Lower leg skin (tissue), 4 donors: Measurements from ENCODE around the gene HOXC6. TPM values are rescaled to one million over a fixed set of nuclear protein-coding genes. Genes with fewer than 3 reads are reported as not detected.

Experiments used
- DNase-seq, 2 donors: peaks; one replicate each; pipeline ENCODE4 v3.0.0-alpha.2; 2019; ENCODE audit warnings: low spot score in 2 of 2
- H3K4me3 ChIP-seq: fragments of 200-600 bp; sonication (generic); 2 replicates; pipeline ENCODE4 v1.5.1; 2017; ENCODE audit warnings: mild to moderate bottlenecking, low read depth; ENCODE audit not compliant: poor library complexity, severe bottlenecking
- POLR2A ChIP-seq, 2 donors: fragments of 450-650 bp; IDR thresholded peaks; one replicate each; pipeline ENCODE4 v1.6.1; 2016 to 2017; ENCODE audit warnings: antibody characterized with exemption in 2 of 2, mild to moderate bottlenecking in 1 of 2, moderate library complexity in 1 of 2
- WGBS, 2 donors: methylation state at CpG; one replicate each; pipeline ENCODE4 v1.1.5; 2018; 5-methylcytosine and 5-hydroxymethylcytosine counted together
- intact Hi-C: fragments of 100-400 bp; cut with DNase I; formaldehyde crosslinking; loops from one replicate; pipeline ENCODE4 v1.15.0; 2023; ENCODE audit warnings: low total_unique reads
- total RNA-seq, 4 donors: library from RNA; depleted of rRNA; stranded (reverse); fragments of >200 nt; gene quantifications; one replicate each; pipeline ENCODE4 v1.1.0, GENCODE V29; 2016
- TF ChIP-seq, protein P1 (sequence below), 3 donors: fragments of 450-650 bp; IDR thresholded peaks; one replicate each; pipeline ENCODE4 v1.5.1; 2016; ENCODE audit warnings: antibody characterized with exemption in 3 of 3, mild to moderate bottlenecking in 3 of 3, moderate library complexity in 2 of 3

Gene HOXC6
- total RNA-seq, 4 donors from 2014 or later = 2.6 to 6.3 (median 3.7) TPM

DNA sequence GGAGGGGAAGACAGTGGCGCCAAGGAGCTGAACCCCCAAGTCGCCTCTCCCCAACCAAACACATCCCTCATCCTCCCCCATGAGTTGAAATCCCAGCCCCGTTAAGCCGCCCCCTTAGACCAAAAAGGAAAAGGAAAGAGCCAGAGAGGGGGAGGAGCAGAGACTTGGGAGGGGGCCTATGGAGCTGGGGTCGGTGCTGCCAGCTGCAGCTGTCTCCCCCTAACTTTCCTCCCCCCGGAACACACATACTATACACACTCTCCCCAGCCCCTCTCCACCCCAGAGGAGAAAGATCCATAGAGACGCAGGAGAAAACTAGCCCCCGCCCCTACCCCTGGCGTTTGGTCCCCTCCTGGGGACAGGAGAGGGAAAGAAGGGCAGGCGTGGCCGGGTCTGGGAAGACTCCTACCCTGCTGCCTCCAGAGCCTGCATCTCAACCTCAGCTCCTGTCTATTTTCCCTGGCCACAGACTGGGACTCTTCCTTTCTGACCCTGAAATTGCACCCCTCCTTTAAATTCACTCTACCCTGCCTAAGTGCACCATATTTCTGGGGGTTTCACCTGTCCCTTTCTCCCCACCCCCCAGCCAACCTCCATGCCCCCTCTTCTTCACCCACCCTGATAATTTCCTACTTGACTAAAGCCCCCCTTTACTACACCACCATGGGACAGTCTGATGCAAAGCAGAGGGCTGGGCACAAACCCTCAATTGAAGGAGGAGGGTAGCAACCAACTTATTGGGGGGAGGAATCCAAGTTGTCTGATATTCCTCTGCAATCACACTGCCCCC is 29.9 kb upstream of the HOXC6 start:
- H3K4me3 ChIP-seq = no peak overlapping the region
- WGBS, 2 donors = 10 to 14% methylated on average over 11 of the region's 11 CpGs
- TF ChIP-seq POLR2A (IDR thresholded peaks at IDR 0.05) = no peak
- TF ChIP-seq, protein P1, sequence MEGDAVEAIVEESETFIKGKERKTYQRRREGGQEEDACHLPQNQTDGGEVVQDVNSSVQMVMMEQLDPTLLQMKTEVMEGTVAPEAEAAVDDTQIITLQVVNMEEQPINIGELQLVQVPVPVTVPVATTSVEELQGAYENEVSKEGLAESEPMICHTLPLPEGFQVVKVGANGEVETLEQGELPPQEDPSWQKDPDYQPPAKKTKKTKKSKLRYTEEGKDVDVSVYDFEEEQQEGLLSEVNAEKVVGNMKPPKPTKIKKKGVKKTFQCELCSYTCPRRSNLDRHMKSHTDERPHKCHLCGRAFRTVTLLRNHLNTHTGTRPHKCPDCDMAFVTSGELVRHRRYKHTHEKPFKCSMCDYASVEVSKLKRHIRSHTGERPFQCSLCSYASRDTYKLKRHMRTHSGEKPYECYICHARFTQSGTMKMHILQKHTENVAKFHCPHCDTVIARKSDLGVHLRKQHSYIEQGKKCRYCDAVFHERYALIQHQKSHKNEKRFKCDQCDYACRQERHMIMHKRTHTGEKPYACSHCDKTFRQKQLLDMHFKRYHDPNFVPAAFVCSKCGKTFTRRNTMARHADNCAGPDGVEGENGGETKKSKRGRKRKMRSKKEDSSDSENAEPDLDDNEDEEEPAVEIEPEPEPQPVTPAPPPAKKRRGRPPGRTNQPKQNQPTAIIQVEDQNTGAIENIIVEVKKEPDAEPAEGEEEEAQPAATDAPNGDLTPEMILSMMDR (IDR thresholded peaks at IDR 0.05) = no peak
- intact Hi-C loops = no loop called here
- no peak for DNase-seq

DNA sequence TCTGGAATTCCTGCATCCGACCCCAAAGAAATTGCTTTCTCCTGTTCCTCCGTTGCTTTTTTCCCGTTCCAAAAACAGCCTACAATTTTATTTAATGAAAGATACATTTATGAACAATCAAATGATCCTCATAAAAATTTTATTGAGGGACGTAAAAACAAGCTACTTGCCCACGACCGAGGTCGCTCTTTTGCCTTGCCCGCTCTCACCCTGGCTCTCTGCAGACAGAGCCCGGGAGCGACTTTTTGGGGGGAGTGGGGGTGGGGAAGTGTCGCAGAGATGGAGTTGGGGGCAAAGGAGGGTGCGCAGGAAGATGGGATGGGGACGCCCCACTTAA is 29.4 kb upstream of the HOXC6 start:
- WGBS, 2 donors = 3 to 5% methylated on average over 13 of the region's 13 CpGs
- DNase-seq = no peak
- intact Hi-C loops = no loop called here
- H3K4me3 ChIP-seq = no peak overlapping the region
- no peak for TF ChIP-seq POLR2A (IDR thresholded peaks at IDR 0.05)
- TF ChIP-seq, protein P1 (IDR thresholded peaks at IDR 0.05) = no peak

DNA sequence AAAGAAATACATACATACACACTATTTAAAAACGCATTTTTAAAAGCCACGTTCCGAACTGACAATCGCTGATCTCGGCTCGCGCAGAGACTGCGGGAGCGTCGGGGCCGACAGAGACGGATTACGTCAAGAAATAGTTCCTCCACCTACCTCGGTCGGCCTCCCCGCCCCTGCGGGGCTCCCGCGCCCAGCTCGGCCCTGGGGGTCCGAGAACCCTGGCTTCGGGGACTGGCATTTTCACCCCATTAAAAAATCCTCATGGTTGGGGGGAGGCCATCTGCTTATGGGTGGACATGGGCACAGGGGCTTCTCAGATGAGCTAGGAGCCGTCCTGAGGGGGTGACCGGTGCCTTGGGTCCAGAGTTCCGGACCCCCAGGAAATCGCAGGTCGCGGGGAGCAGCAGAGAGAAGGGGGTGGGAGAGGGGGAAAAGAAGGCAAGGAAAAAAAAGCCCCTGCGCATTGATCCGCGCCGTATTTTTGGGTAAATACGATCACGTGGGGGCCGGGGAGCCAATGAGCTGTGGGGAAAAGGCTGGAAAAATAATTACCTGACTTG is 28.6 kb upstream of the HOXC6 start:
- peak; percentile 79 to 96 for DNase-seq
- peak overlapping the region; percentile 64 for H3K4me3 ChIP-seq
- intact Hi-C loops = no loop called here
- no peak for TF ChIP-seq POLR2A (IDR thresholded peaks at IDR 0.05)
- TF ChIP-seq, protein P1 (IDR thresholded peaks at IDR 0.05) = no peak
- WGBS, 2 donors = 0% methylated on average over 35 of the region's 35 CpGs

DNA sequence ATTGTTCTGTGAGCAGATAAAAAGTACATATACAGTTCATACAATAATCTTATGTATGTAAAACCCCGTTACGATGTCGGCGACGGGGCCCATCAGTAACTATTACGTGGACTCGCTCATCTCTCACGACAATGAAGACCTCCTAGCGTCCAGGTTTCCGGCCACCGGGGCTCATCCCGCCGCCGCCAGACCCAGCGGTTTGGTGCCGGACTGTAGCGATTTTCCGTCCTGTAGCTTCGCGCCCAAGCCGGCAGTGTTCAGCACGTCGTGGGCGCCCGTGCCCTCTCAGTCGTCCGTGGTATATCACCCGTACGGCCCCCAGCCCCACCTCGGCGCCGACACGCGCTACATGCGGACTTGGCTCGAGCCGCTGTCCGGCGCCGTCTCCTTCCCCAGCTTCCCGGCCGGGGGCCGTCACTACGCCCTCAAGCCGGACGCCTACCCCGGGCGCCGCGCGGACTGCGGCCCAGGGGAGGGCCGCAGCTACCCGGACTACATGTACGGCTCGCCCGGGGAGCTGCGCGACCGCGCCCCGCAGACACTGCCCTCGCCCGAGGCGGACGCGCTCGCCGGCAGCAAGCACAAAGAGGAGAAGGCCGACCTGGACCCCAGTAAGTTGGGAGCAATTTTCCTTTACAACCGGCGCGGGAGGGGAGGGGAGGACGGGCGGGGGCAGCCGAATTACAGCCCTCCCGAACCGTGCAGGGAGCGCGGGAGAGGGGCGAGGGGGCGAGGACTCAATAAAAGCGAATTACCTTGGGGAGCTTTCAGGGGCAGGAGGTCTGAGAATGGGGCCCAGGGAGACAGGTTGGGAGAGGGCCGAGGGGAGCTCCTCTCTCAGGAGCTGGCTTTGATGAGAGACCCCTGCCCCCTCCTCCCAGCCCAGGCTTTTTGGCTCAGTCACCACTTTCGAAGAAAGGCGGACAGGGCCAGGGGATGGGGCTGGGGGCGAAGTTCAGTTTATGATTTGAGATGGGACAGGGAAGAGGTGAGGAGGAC is 27.8 kb upstream of the HOXC6 start, which contains the start of gene HOXC9:
Gene HOXC9, plus strand, starts transcription at position 46 of the 999 bp plus-strand sequence. Its CDS starts 28 bp downstream, at position 74.
- intact Hi-C loops = no loop called here
- H3K4me3 ChIP-seq = peak within 1 kb of the TSS; percentile 64
- TF ChIP-seq, protein P1 (IDR thresholded peaks at IDR 0.05) = no peak
- TF ChIP-seq POLR2A (IDR thresholded peaks at IDR 0.05) = no peak
- DNase-seq = no peak
- WGBS, 2 donors = 1 to 3% methylated on average over 49 to 76 of the region's 87 CpGs

DNA sequence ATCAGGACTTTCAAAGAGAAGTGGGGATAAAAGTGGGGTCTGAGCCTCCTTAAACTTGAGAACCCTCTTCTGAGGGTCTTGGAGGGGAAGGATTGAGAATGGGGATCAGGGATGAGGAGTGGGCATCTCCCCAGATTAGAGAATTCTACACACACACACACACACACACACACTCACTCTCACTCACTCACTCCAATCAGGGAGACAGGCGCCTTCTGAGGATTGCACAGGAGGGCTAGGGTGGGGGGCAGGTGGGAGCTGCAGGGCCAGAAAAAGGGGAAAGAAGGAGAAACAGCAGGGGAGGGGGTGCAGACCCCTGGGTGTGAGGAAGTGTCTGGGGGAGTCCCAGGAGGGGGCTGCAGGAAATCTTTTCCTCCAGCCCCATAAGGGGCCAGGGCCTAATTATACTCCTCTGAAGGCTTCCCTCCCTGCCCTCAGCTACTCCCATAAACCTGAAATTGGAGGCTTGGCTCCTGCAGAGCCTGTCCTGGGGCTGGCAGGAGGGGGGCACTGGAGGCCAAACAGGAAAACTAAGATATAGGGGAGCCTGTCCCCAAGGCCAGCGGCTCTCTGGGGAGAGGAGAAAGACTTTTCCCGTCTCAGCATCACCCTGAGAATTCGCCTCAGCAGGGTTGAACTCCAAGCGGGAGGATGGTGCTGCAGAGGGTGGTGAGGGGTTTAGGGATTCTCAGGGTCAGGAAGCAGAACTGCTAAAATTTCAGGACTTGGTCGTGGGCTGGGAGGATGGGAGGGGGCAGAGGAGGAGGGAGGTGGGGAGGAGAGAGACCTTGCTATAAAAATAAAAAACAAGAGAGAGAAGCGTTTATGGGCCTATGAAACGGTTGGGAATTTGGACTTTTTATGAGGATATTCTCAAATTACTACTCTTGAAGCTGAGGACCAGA is 26.7 kb upstream of the HOXC6 start:
- H3K4me3 ChIP-seq = peak overlapping the region; percentile 64
- 40 to 46% methylated on average over 8 of the region's 8 CpGs for WGBS, 2 donors
- intact Hi-C loops = no loop called here
- DNase-seq = no peak
- TF ChIP-seq, protein P1 (IDR thresholded peaks at IDR 0.05) = no peak
- no peak for TF ChIP-seq POLR2A (IDR thresholded peaks at IDR 0.05)
